Endothelial cell of umbilical vein (primary cell): ENCODE results near the gene COL16A1. TPM values are rescaled to one million over a fixed set of nuclear protein-coding genes. Genes with fewer than 3 reads are reported as not detected.

Experiments used
- BruUV-seq: library from RNA; stranded (reverse); fragments of 400-500 nt; replicated peaks from 2 replicates; lab custom pipeline; 2021; lab: Mats Ljungman, UMichigan
- CTCF ChIA-PET: fragments of 300-600, 350-600 bp; sonication (Branson Sonifier 250); formaldehyde crosslinking; loops from one replicate; lab custom pipeline; 2021; ENCODE audit warnings: antibody characterized with exemption, inconsistent platforms; lab: Charles Lee
- POLR2A ChIA-PET: fragments of 300-600, 350-600 bp; sonication (Branson Sonifier 250); formaldehyde crosslinking; loops from one replicate; lab custom pipeline; 2021; ENCODE audit warnings: antibody characterized with exemption, inconsistent platforms; lab: Charles Lee
- DNase-seq: peaks from one replicate; pipeline ENCODE4 v3.0.0-alpha.2; 2011; ENCODE audit warnings: low read depth, low spot score
- FAIRE-seq: peaks from 2 replicates; lab custom pipeline; 2011; peaks lifted over from hg19 to GRCh38; lab: Jason Lieb, UNC
- H2AFZ ChIP-seq: 2 replicates; pipeline ENCODE4 v1.6.0; 2012; ENCODE audit warnings: low read depth, low read length, control low read depth, inconsistent platforms
- H3K27ac ChIP-seq: 2 replicates; pipeline ENCODE4 v1.5.1; 2011; ENCODE audit warnings: low read depth, mild to moderate bottlenecking, control low read depth, low read length, moderate library complexity; ENCODE audit not compliant: insufficient read depth
- H3K27me3 ChIP-seq, 2 experiments: 2 replicates each; pipeline versions ENCODE4 v1.6.0 to v1.6.1; 2011; ENCODE audit warnings: low read length in 2 of 2, mixed read lengths in 1 of 2; ENCODE audit not compliant: control insufficient read depth in 2 of 2, insufficient read depth in 2 of 2
- H3K36me3 ChIP-seq, 2 experiments: 2 replicates in 1 of 2; 3 replicates in 1 of 2; pipeline ENCODE4 v1.5.1; 2011; ENCODE audit warnings: low read length in 2 of 2, mild to moderate bottlenecking in 1 of 2, moderate library complexity in 1 of 2; ENCODE audit not compliant: control insufficient read depth in 2 of 2, insufficient read depth in 2 of 2; ENCODE audit errors: extremely low read depth in 1 of 2
- H3K4me1 ChIP-seq: 3 replicates; pipeline ENCODE4 v1.5.1; 2011; ENCODE audit warnings: mild to moderate bottlenecking, low read length; ENCODE audit not compliant: control insufficient read depth, insufficient read depth; ENCODE audit errors: extremely low read depth
- H3K4me2 ChIP-seq: 2 replicates; pipeline ENCODE4 v1.6.1; 2011; ENCODE audit warnings: low read length, control low read depth, mixed read lengths; ENCODE audit not compliant: insufficient read depth
- H3K4me3 ChIP-seq, 3 experiments: fragments of 200-600 bp in 1 of 3; sonication (generic), shearing (Covaris generic) in 1 of 3; replicated peaks in 1 of 3; 2 replicates each; pipeline ENCODE4 v1.5.1; 2011 to 2016; ENCODE audit warnings: control low read depth in 3 of 3, low read length in 3 of 3, mild to moderate bottlenecking in 2 of 3, inconsistent platforms in 1 of 3, low read depth in 1 of 3, moderate library complexity in 1 of 3; ENCODE audit not compliant: insufficient read depth in 1 of 3
- H3K79me2 ChIP-seq: 2 replicates; pipeline ENCODE4 v1.6.0; 2012; ENCODE audit warnings: low read length, inconsistent platforms; ENCODE audit not compliant: control insufficient read depth, insufficient read depth
- H3K9ac ChIP-seq: replicated peaks from 2 replicates; pipeline ENCODE3; 2011; ENCODE audit warnings: low read length, control low read depth; ENCODE audit not compliant: insufficient read depth; ENCODE audit errors: extremely low read depth
- H3K9me1 ChIP-seq: replicated peaks from 3 replicates; pipeline ENCODE4 v1.6.0; 2011; ENCODE audit warnings: mild to moderate bottlenecking, low read length; ENCODE audit not compliant: control insufficient read depth, insufficient read depth; ENCODE audit errors: extremely low read depth
- H3K9me3 ChIP-seq: replicated peaks from 2 replicates; pipeline ENCODE4 v1.5.1; 2012; ENCODE audit warnings: low read length, inconsistent platforms; ENCODE audit not compliant: control insufficient read depth, insufficient read depth
- H4K20me1 ChIP-seq: replicated peaks from 2 replicates; pipeline ENCODE3; 2011; ENCODE audit warnings: mild to moderate bottlenecking, low read length; ENCODE audit not compliant: control insufficient read depth, insufficient read depth; ENCODE audit errors: extremely low read depth
- CTCF ChIP-seq, 2 donors: IDR thresholded peaks; 1 replicate in 1 of 2; 2 replicates in 1 of 2; pipeline ENCODE4 v1.5.1; 2011; ENCODE audit warnings: low read length in 2 of 2, mild to moderate bottlenecking in 2 of 2, moderate library complexity in 2 of 2, control low read depth in 1 of 2, inconsistent platforms in 1 of 2, low read depth in 1 of 2; ENCODE audit not compliant: insufficient read depth in 1 of 2; ENCODE audit errors: extremely low read depth in 1 of 2
- EZH2 ChIP-seq: IDR thresholded peaks from 2 replicates; pipeline ENCODE4 v1.6.1; 2012; ENCODE audit warnings: borderline replicate concordance, low read depth, mild to moderate bottlenecking, moderate library complexity, low read length, inconsistent platforms; ENCODE audit not compliant: severe bottlenecking
- FOS ChIP-seq: IDR thresholded peaks from 2 replicates; pipeline ENCODE4 v1.6.1; 2011; ENCODE audit warnings: mild to moderate bottlenecking, low read length, moderate library complexity, borderline replicate concordance; ENCODE audit not compliant: insufficient read depth
- GATA2 ChIP-seq: IDR thresholded peaks from 2 replicates; pipeline ENCODE4 v1.7.0; 2011; ENCODE audit warnings: low read depth, mild to moderate bottlenecking, moderate library complexity, mixed read lengths, low read length; ENCODE audit not compliant: insufficient read length, insufficient read depth
- JUN ChIP-seq: IDR thresholded peaks from 2 replicates; pipeline ENCODE4 v1.6.1; 2011; ENCODE audit warnings: borderline replicate concordance, low read depth; ENCODE audit not compliant: insufficient read length, insufficient read depth
- MAX ChIP-seq: IDR thresholded peaks from 2 replicates; pipeline ENCODE4 v1.6.1; 2011; ENCODE audit not compliant: insufficient read depth, insufficient read length
- MYC ChIP-seq: IDR thresholded peaks from one replicate; pipeline ENCODE4 v1.6.1; 2011; ENCODE audit warnings: mild to moderate bottlenecking, low read depth, low read length
- POLR2A ChIP-seq: IDR thresholded peaks from 2 replicates; pipeline ENCODE4 v1.6.1; 2012; ENCODE audit warnings: low read depth, mild to moderate bottlenecking, control low read depth, low read length
- POLR2AphosphoS5 ChIP-seq: IDR thresholded peaks from 2 replicates; pipeline ENCODE4 v1.6.1; 2012; ENCODE audit warnings: low read depth, mild to moderate bottlenecking, control low read depth, low read length, moderate library complexity; ENCODE audit not compliant: insufficient read depth
- dilution Hi-C: fragments of 300-500 bp; cut with MboI; formaldehyde crosslinking; loops from one replicate; pipeline ENCODE4 v1.15.0; 2019; ENCODE audit warnings: low sequenced_read_pairs; ENCODE audit not compliant: extremely low pct_ligation_motif_present
- intact Hi-C: fragments of 100-400 bp; cut with micrococcal nuclease; formaldehyde crosslinking; loops from one replicate; pipeline ENCODE4 v1.10.0; 2022
- polyA plus RNA-seq, 4 experiments: library from polyadenylated mRNA; depleted of rRNA in 3 of 4; stranded (reverse) in 3 of 4; unstranded in 1 of 4; fragments of >200 nt; gene quantifications; 2 replicates each; pipeline versions ENCODE4 v1.2.1 to v1.2.3, GENCODE V29; 2011 to 2012; ENCODE audit warnings: missing spikeins in 1 of 4
- total RNA-seq: library from RNA; stranded (reverse); gene quantifications from 2 replicates; pipeline ENCODE4 v1.2.3, GENCODE V29; 2021

Gene COL16A1
- total and polyA plus RNA-seq, 2 donors (not counting 3 experiments of a cell fraction or from before 2014, with no cell fraction given), result 0.68 to 1.2 TPM

GRCh38 chr1:31607360-31607759 lies 96.5 kb downstream of the COL16A1 start:
- no peaks in the 10 kb centered on the region for H3K9me3 ChIP-seq
- DNase-seq, result no peak
- BruUV-seq, result no TSS peak
- TF ChIP-seq CTCF (IDR thresholded peaks at IDR 0.05; ENCODE audit: extremely low read depth in 1 of 2, insufficient read depth in 1 of 2, low read depth in 1 of 2, low read length in 2 of 2) (no peak), POLR2A (no peak), FOS (no peak), POLR2AphosphoS5 (no peak), MAX (no peak), EZH2 (no peak), JUN (no peak), GATA2 (no peak), MYC (no peak)
- H3K4me3 ChIP-seq, result no peak overlapping the region
- H3K79me2 ChIP-seq, result no peaks in the 10 kb centered on the region
- peaks cover 0 to 2% of the 10 kb centered on the region in 2 experiments for H3K27me3 ChIP-seq
- H3K9me1 ChIP-seq, result no peaks in the 10 kb centered on the region
- no peaks in the 10 kb centered on the region for H3K36me3 ChIP-seq
- no peak overlapping the region for H3K9ac ChIP-seq
- no peak for FAIRE-seq
- no peak overlapping the region for H3K27ac ChIP-seq
- intact Hi-C loops, result no loop called here
- no peak overlapping the region for H2AFZ ChIP-seq
- no peaks in the 10 kb centered on the region for H4K20me1 ChIP-seq
- no peaks in the 10 kb centered on the region for H3K4me1 ChIP-seq
- no peak overlapping the region for H3K4me2 ChIP-seq
- CTCF ChIA-PET, result interaction anchor here (4.6 kb wide), 1 partner anchor 11 kb away, joined by 15 read pairs; no protein-coding TSS in a partner anchor
- dilution Hi-C loops, result no loop called here
- POLR2A ChIA-PET, result interaction anchor here (0.6 kb wide), 1 partner anchor 26 kb away, joined by 4 read pairs; no protein-coding TSS in a partner anchor
